Activated CD4-positive, alpha-beta T cell treated with anti-CD3 and anti-CD28 coated beads, Interleukin-2, amount 50 U/mL, for 16 hours (primary cell): Measurements from ENCODE around the gene VASH2.
"Not testable (repeated sequence)": the region's sequence is repeated elsewhere in the genome, so short reads cannot be mapped to it uniquely, and the experiment has no call there.

ENCODE experiments used
- DNase-seq: peaks from one replicate; pipeline ENCODE4 v3.0.0-alpha.2; 2020

The VASH2 gene

GRCh38 chr1:212982430-212983152, 32.2 kb downstream of the VASH2 start:
- no peak for DNase-seq

GRCh38 chr1:212983482-212983881, 33.1 kb downstream of the VASH2 start:
- DNase-seq: no peak

- DNase-seq: no peak
Observed at GRCh38 chr1:212984522-212985291, 34.4 kb downstream of the VASH2 start.

- DNase-seq: no peak
Observed at GRCh38 chr1:212986551-212986950, 36.2 kb downstream of the VASH2 start.

GRCh38 chr1:212987702-212988322, 37.5 kb downstream of the VASH2 start:
- DNase-seq: no peak

- peak; percentile 20 for DNase-seq
Observed at GRCh38 chr1:212990276-212990675, 39.9 kb downstream of the VASH2 start.

- not testable (repeated sequence) for DNase-seq
Observed at GRCh38 chr1:212993960-212994359, 43.6 kb downstream of the VASH2 start.

- no peak for DNase-seq
Observed at GRCh38 chr1:212994926-212995325, 44.6 kb downstream of the VASH2 start.

GRCh38 chr1:213003256-213003655, 52.9 kb downstream of the VASH2 start:
- peak; percentile 92 for DNase-seq

GRCh38 chr1:213008564-213008963, 58.2 kb downstream of the VASH2 start:
- peak; percentile 64 for DNase-seq

- no peak for DNase-seq
Observed at GRCh38 chr1:213014642-213015041, 64.3 kb downstream of the VASH2 start.

GRCh38 chr1:213015099-213016050, 65.0 kb downstream of the VASH2 start, which contains the start of gene ANGEL2:
Gene ANGEL2, minus strand, starts transcription at chr1:213015867. Its CDS starts 196 bp downstream, at chr1:213015671.
- peak; percentile 98 for DNase-seq

- DNase-seq: no peak
Observed at GRCh38 chr1:213017447-213018273, 67.3 kb downstream of the VASH2 start.

- DNase-seq: no peak
Observed at GRCh38 chr1:213019450-213019849, 69.1 kb downstream of the VASH2 start.

- no peak for DNase-seq
Observed at GRCh38 chr1:213020016-213020415, 69.7 kb downstream of the VASH2 start.

- DNase-seq: not testable (repeated sequence)
Observed at GRCh38 chr1:213027024-213027423, 76.7 kb downstream of the VASH2 start.

- DNase-seq: no peak
Observed at GRCh38 chr1:213032651-213033050, 82.3 kb downstream of the VASH2 start.

- no peak for DNase-seq
Observed at GRCh38 chr1:213034713-213035112, 84.4 kb downstream of the VASH2 start.

GRCh38 chr1:213035573-213035972, 85.2 kb downstream of the VASH2 start:
- DNase-seq: no peak
